Fibroblast of skin of right biceps (primary cell): ENCODE measurements around the gene PKD1L1.
"Not testable (repeated sequence)": the region's sequence is repeated elsewhere in the genome, so short reads cannot be mapped to it uniquely, and the experiment has no call there.

Experiments used
- DNase-seq: peaks from one replicate; pipeline ENCODE4 v3.0.0-alpha.2; 2013

The PKD1L1 gene

GRCh38 chr7:47948141-47948790 is at the start of gene PKD1L1:
TSS of gene PKD1L1 (minus strand) at chr7:47948466. CDS start at chr7:47948440, 26 bp downstream.
- peak; percentile 24 for DNase-seq

GRCh38 chr7:47992446-47992845 is 44.2 kb upstream of the PKD1L1 start:
- DNase-seq: no peak

GRCh38 chr7:47991741-47992311 is 43.6 kb upstream of the PKD1L1 start:
- peak; percentile 80 for DNase-seq

- no peak for DNase-seq
Measured at GRCh38 chr7:47991270-47991669, 43.0 kb upstream of the PKD1L1 start.

GRCh38 chr7:47990592-47990991 is 42.3 kb upstream of the PKD1L1 start:
- DNase-seq: no peak

GRCh38 chr7:47989607-47990400 is 41.5 kb upstream of the PKD1L1 start:
- DNase-seq: not testable (repeated sequence)

GRCh38 chr7:47988496-47989386 is 40.5 kb upstream of the PKD1L1 start:
- DNase-seq: no peak

GRCh38 chr7:47982610-47983009 is 34.3 kb upstream of the PKD1L1 start:
- DNase-seq: peak; percentile 16

- DNase-seq: not testable (repeated sequence)
Measured at GRCh38 chr7:47980648-47981047, 32.4 kb upstream of the PKD1L1 start.

- DNase-seq: no peak
Measured at GRCh38 chr7:47979832-47980181, 31.5 kb upstream of the PKD1L1 start.

GRCh38 chr7:47979145-47979831 is 31.0 kb upstream of the PKD1L1 start, which contains the start of gene HUS1:
TSS of gene HUS1 (minus strand) at chr7:47979615. CDS start at chr7:47979519, 96 bp downstream.
- DNase-seq: peak; percentile 90

- no peak for DNase-seq
Measured at GRCh38 chr7:47978790-47979144, 30.5 kb upstream of the PKD1L1 start.

GRCh38 chr7:47973739-47974138 is 25.5 kb upstream of the PKD1L1 start:
- DNase-seq: no peak

GRCh38 chr7:47970761-47971160 is 22.5 kb upstream of the PKD1L1 start:
- no peak for DNase-seq

GRCh38 chr7:47968847-47969774 is 20.8 kb upstream of the PKD1L1 start:
- peak; percentile 60 for DNase-seq

- peak; percentile 24 for DNase-seq
Measured at GRCh38 chr7:47967708-47968107, 19.4 kb upstream of the PKD1L1 start.

- no peak for DNase-seq
Measured at GRCh38 chr7:47967123-47967522, 18.9 kb upstream of the PKD1L1 start.

GRCh38 chr7:47965456-47965855 is 17.2 kb upstream of the PKD1L1 start:
- DNase-seq: no peak

GRCh38 chr7:47962262-47962661 is 14.0 kb upstream of the PKD1L1 start:
- DNase-seq: no peak

- DNase-seq: no peak
Measured at GRCh38 chr7:47957156-47957555, 8.9 kb upstream of the PKD1L1 start.

- DNase-seq: no peak
Measured at GRCh38 chr7:47956220-47956619, 8.0 kb upstream of the PKD1L1 start.
